HG03565 (cell line): Measurements from ENCODE around the gene GPR18.

Source experiments
- ATAC-seq: cut with Tn5 transposase; IDR thresholded peaks from one replicate; pipeline ENCODE4 v1.9.1; 2021; ENCODE audit warnings: mild to moderate bottlenecking, moderate library complexity; ENCODE audit not compliant: unreplicated experiment

GPR18 gene, protein sequence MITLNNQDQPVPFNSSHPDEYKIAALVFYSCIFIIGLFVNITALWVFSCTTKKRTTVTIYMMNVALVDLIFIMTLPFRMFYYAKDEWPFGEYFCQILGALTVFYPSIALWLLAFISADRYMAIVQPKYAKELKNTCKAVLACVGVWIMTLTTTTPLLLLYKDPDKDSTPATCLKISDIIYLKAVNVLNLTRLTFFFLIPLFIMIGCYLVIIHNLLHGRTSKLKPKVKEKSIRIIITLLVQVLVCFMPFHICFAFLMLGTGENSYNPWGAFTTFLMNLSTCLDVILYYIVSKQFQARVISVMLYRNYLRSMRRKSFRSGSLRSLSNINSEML

DNA sequence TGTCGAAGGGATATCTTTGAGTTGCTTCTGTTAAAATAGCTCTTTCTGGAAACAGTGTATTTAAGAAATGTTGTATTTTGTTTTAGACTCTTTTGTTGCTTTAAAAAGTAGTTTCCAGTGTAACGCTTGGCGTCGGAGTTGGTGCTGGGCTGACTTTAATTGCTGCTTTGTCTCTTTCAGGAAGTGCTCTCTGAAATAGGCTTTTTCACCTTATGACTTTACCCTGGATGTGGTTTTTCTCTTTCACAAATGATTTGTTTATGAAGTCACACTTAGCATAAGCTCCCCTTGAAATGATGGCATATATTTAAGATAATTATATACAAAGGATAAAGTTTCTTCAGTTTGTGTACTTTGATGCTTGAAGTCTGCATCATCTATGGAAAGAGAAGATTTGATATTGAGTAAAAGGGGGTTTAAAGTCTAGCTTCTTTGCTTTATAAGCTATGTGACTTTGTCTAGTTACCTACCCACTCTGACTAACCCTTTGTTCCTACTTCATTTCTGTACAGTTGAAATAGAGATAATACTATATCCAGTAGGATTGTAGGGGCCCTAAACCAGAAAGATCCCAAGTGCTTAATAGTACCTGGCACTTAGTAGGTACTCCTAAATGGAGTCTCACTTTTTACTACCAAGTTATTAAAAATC is at the start of gene GPR18:
GPR18 (minus strand) TSS at position 170 of the 651 bp plus-strand sequence. CDS start 2,507 bp downstream, outside the sequence.
- peak; percentile 83 for ATAC-seq

DNA sequence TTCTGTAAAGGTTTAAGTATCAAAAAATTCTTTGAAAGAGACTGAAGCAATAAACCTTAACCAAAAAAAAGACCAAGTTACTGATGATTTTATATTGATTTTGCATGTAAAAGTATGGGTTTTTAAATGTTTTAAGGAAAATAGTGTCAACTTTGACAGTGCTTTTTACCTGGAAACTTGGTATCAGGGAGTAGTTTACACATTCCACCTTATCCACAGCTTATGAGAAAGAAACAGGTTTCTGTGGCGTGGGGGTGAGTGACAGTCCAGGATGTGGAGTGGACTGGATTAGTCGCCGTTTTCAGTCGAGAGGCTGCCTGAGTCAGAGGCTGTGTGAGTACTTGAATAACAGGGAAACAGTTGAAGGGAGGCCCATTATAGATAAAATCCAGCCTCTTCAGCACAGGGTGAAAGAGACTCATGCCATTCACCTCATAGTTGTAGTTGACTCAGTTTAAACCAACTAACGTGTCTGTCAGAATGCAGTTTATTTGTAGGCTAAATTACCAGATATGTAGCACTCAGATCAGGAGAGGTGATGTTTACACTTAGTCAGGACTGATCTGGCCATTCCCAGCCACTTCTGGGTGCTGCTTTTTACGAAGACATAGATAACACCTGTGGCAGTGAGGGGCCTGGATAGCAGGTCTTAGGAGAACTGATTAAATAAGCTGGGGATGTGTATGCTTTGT is 49.6 kb upstream of the GPR18 start:
- ATAC-seq = peak; percentile 20

DNA sequence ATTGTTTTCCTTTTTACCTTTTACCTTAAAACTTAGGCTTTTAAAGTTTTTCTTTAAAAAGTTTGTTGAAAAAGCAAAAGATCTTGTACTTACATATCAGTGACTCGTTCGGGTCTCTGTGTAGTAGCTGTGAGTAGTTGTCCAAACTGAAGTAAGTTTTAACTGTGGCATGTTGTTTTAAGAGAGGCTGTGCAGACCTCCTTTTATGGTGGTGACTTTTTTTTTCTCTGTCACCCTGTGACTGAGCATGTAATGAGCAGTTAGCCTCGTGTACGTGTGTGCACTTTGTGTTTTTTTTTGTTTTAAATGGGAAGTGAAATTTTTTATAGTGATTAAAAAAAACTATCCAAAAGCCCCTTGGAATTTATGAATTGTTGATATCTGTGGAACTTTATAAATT is 49.1 kb upstream of the GPR18 start, which contains the start of gene GPR183:
GPR183 (minus strand) TSS at position 153 of the 400 bp plus-strand sequence. CDS start 11,254 bp downstream, outside the sequence.
- ATAC-seq = peak; percentile 43

DNA sequence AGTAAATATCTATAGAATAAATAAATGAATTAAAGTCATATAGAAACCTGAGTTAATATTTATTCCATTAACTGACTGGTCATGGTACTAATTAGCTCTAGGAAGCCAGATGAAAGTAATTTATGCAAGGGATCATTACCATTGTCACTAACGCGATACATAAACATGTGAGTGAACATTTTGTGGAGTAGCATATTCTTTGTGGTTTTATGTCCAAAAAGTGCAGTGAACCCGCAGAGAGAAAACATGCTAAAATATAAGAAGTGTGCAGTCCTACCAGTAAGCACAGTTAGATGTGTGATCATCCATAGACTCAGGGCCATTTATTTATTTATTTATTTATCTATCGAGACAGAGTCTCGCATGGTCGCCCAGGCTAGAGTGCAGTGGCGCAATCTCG is 47.4 kb upstream of the GPR18 start:
- no peak for ATAC-seq

DNA sequence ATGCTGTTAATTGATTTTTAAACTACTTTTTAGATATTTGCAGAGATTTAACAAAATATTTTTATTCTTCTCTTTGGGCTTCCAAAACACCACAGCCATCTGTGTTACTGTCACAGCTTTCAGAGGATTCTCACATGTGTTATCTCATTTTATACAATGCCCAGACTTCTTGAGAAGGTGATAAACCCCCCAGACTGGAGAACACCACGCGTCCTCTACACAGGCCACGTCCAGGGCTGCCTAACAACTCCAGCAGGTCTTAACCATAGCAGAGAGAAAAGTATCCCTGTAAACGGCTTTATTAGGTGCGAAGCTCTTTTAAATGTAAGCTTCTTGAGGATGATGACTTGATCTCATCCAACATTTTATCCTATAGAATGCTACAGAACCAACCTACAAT is 47.0 kb upstream of the GPR18 start:
- no peak for ATAC-seq

DNA sequence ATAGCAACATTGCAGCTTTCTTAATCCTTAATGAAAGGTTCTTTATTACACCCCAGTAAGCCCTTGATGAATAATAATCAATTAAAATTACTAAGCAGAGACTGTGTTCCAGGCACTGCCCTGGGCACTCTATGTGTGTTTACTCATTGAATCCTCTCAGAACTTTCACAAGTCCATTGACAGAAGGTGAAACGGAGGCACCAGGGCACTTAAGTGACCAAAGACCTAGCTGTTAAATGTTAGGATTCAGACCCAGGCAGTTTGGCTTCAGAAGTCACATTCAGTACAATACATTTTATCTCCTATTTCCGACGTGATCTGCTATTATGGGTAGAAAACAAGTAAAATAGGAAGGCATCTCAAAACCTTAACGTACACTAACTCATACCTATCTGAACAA is 46.4 kb upstream of the GPR18 start:
- ATAC-seq = no peak

DNA sequence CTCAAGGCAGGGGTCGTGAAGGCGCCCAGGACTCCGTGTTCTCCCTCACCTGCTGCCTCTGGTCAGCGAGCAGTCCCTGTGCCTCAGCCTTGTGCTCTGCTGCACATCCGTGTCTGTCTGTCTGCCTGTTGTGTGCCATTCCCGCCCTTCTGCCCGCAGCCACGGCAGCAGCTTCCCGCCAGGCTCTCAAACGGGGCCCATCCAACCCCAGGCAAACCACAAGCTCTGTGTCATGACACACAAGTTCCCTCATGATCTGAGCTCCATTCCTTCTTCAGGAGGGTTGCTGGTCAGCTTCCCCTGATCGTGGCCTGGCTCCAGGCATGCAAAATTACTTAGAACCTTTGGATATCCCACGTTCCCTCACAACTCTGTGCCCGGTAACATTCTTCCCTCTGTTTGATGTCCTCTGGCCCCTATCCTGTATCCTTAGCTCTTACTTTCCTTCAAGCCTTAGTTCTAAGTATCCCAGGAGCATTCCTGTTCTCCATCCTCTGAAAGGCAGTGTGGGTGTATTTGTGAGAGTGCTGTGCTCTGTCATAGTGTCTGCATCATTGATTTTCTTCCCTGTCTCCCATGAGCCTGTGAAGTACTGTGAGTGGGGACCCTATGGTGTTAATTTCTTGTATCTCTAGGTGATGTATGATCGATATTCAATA is 45.8 kb upstream of the GPR18 start:
- ATAC-seq = no peak

DNA sequence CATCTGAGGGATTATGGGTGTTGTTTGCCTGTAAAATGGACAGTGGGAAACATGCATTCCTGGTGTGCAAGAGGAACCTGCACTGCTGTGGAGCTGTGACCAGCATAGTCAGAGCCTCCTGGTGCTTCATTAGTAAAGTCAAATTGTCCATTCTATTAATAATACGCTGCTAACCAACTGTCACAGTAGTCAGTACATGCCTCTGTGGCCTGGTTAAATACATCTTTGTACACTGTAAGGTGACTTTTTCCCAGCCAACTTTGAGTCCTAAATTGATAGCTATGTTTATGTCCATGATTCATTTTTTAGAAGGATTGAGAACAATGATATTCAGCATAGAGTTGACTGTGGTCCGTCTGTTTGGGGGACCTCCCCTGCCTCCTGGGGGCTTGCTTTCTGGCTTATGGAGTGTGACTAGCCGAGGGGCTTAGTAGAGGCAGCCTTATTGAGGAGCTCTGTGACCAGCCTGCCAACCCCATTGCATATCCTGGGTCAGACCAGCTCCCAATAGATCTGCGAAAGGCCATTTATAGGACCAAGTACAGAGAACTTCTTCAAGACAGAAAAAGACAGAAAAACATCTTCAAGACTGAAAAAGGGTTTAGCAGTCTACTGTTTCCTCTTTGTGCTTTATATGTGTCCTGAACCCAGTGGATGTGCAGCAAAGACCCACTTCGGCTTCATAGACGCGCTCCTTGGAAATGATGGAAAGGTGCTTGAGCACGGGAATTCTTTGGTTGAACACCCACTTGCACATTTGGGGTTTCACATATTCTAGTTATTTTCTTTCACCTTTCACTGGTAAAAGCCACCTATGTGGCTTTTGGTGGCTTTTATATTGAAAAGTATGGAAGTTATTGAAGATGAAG is 44.7 kb upstream of the GPR18 start:
- ATAC-seq = no peak

DNA sequence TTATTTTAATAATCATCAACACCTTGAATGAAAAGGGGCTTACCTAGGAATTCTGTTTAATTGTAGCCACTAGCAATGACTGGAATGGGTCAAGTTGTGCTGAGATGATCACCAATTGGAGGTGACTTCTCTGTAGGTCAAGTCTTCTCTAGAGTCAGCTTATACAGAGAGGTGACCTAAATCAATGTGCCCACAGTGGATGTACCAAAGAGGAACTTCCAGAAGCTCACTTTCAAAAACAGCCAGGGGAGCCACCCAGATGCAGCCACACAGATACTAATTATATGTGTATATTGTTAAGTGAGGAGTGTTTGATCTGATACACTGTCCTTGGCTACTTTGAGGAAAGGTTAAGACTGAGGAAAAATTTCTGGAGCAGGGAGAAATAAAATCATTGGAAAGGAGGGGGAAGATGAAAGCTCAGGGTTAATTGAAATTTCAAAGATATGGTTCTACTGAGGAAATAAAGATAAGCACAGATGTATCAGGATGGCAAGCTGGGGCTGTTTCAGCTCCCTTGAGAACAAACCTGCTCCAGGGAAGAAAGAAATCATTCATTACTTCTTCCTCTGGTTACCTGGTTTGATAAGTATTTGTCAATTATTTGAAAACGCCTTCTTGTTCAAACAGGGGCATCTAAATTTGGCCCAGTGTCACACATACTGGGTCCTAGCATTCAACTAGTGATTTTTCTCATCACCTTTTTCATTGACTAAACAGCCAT is 43.9 kb upstream of the GPR18 start:
- ATAC-seq = no peak

DNA sequence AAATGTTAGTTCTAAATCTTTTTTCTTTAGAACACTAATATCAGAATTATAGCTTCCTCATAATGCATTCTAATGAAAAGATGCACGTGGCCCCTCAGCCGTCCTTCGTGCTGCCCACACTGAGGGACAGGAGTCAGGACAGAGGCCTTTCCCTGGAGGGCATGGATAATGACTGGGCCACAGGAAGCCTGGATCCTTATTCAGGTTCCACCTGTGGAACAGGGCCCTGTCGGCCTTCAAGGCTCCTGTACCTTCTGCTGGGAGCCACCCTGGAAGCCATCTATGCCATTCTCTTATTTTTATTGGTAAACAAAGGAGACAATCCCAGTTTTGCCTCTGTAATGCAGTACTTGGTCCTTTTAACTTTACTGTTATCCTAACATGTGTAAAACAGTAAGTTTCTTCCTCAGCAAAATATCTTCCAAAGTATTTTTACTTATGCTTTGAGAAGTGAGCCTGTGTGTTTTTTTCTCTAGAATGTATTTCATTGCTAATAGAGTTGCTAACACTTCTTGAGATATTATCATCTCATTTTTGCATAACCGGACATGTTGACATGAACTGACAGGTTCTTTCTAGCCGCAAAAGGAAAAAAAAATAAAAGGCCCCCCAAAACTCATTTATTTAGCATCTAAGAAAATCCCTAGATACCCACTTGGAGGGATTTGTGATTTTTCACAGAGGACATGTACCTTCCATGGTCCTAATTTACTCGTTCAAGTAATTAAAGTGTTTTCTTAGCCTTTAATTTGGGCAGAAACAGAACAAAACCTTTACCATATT is 43.1 kb upstream of the GPR18 start:
- no peak for ATAC-seq

DNA sequence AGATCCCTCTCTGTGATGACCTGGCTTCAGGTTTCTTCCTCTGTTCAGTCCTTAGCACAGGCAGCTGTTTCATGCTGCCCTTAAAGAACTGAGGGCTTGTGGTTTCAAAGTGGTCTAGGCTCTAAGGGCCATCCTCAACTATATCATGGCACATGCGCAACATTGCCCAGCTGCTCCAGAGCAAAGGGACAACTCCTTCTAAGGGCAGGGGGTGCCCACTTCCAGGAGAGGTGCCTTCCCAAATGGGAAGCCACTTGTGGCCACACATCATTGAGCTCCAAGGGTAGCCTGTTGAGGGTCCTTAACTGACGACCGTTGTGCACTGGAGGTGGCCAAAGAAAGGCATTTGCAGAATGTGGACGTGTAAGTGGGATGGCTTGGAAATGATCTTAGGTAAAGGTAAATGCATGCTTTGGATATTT is 41.8 kb upstream of the GPR18 start:
- ATAC-seq = no peak

DNA sequence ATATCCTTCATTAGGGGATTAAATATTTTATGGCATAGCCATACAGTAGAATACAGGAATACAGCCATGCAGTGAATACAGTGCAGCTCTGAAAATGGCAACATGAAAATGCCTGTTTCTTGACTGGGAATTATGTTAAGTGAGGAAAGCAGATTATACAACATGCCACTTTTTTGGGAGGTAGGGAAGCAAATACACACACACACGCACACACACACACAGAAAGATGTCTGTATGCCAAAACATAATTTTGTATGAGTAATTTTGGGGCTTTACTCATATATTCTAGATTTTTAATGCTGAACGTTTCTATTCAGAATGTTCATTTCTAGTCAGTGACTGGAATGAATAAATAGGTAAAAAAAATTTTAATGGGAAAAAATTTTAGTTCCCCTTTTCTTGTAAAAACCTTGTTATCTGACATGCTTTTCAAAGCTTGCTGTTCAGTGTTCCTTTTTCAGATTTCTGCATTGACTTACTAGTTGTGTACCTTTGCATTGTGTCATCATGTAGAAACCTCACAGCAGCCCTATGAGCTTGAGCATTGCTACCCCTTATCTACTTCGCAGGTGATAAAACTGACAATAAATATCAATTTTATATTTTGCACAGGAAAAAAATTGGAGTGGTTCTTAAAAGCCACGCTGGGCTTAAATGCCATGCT is 41.2 kb upstream of the GPR18 start:
- no peak for ATAC-seq

DNA sequence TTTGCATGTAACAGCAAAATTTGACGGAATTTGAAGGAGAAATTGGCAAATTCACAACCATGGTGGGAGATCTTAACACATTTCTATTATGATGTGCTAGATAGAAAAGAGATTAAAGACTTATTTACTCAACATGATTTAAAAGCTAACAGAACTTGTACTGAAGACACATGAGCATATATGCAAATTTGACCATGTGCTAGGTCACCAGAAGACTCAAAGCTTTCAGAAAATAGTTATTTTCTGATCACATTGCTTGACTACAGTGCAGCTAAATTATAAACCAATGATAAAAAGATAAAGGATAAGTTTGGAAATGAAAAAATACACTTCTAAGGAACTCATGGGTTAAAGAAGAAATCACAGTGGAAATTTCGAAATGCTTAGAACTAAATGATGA is 39.9 kb upstream of the GPR18 start:
- ATAC-seq = no peak

DNA sequence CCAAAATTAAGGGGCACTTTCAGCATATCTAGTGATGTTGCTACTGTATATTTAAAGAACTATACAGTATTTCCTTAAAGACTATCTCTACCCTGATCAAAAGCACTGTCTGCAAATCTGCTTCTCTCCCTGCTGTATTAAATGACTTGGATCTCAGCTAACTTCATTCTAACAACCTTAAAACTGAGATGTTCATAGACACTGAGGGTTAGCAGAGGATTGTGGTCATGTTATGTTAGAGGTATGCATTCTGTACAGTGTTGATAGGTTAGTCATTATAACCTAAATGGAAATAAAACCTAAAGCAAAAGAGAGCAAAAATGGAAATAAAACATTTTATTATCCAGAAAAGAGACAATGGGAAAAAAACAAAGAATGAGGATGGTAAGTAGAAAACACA is 39.2 kb upstream of the GPR18 start:
- no peak for ATAC-seq

DNA sequence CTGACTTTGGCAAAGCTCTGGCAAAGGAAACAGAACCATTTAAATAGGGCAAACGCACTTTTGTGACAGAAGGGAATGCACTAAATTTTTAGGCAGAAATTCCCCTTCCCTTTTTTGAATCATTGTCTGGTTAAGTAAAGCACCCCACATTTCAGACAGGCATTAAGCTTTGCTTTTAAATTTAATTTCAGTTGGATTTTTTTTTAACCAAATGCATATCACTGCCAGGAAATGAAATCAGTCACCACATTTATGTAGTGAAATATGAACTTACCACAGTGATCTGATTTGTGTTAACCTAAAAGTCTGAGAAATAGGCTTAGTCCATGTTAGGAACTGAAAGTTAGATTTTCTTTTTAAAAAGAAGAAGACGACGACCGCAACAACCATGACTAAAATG is 38.2 kb upstream of the GPR18 start:
- peak; percentile 42 for ATAC-seq

DNA sequence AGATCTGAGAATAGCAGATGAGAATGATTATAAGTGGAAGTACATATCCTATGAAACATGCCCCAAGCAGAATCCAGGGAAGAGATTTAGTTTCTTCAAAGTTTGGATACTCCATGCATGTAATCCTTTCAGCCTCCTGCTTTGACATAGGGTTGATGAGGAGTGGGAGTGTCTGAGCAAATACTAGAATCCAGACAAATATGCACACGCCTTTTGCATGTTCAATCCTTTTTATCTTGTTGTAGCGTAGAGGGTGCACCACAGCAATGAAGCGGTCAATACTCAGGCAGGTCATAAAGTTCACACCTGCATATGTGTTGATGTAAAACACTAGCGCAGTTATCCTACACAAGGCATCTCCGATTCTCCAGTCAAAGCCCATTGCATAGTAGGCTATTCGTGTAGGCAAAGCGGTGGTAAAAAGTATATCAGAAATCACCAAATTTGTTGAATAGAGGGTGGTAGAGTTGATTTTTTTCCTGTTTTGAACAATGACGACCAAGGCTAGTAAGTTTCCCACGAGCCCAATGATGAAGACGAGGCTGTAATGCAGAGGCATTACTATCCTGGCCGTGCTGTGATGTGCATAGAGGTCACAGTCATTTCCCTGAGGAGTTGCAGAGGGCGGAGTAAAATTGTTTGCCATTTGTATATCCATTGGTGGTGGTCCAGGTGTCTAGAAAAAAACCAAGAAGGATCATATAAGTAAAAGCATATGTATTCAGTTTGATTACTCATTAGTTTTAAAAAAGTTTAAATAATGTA is 37.5 kb upstream of the GPR18 start:
- ATAC-seq = no peak

DNA sequence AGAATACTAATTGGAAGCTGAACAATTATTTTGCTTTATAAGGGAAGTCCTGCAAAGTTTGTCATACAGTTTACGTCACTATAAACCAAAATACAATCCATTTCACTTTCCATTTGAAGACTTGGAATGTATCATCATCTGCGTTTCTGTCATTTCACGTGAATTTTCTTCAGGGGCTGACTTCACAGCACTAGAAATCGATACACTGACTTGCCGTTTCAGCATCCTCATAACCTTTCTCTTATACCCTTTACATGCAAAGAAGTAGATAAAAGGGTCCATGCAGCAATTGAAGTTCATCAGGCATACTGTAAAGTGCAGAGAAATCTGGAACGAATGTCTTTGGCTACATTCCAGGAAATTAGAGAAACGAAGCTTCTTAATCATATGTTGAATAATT is 36.8 kb upstream of the GPR18 start:
- no peak for ATAC-seq

DNA sequence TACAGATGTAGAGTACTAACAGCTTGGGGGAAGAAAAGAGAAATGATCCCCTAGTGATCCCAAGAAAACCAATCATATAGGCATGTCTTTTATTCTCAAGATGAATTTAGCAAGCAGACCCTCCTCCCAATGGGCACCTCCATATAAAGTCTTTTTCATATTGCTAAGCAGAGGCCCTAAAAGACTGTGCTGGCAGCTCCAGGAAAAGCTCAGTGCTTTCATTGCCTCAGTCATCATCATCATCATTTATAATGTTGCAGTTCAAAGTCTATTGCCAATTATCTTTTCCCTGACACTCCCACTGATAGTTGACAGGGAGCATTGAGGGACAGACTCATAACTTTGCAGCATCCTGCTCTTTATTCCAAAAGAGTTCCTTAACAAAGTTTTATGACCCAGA is 36.0 kb upstream of the GPR18 start:
- no peak for ATAC-seq
